Measurements from ENCODE around the gene HOXA10.

The HOXA10 gene

GRCh38 chr7:27198871-27199801, 25.0 kb upstream of the HOXA10 start:
- Histone ChIP-seq H3K27me3 (ENCODE audit: control insufficient read depth, insufficient read depth, low read length) (peaks cover 12% of the 10 kb centered on the region), H3K27ac (no peak overlapping the region), H3K4me2 (ENCODE audit: low read length) (no peak overlapping the region), H3K4me3 (ENCODE audit: low read depth, low read length) (no peak overlapping the region), H2AFZ (no peak overlapping the region), H3K9ac (no peak overlapping the region), H3K4me1 (no peaks in the 10 kb centered on the region), H3K9me3 (ENCODE audit: control insufficient read depth, low read length) (no peaks in the 10 kb centered on the region), H3K79me2 (no peaks in the 10 kb centered on the region), H3K36me3 (ENCODE audit: control insufficient read depth, insufficient read depth, low read length) (no peaks in the 10 kb centered on the region)
- no peak for TF ChIP-seq CTCF (IDR thresholded peaks at IDR 0.05)

GRCh38 chr7:27198138-27198841, 24.2 kb upstream of the HOXA10 start:
- Histone ChIP-seq H3K4me1 (no peaks in the 10 kb centered on the region), H2AFZ (no peak overlapping the region), H3K9ac (no peak overlapping the region), H3K9me3 (ENCODE audit: control insufficient read depth, low read length) (no peaks in the 10 kb centered on the region), H3K36me3 (ENCODE audit: control insufficient read depth, insufficient read depth, low read length) (no peaks in the 10 kb centered on the region), H3K27me3 (ENCODE audit: control insufficient read depth, insufficient read depth, low read length) (peaks cover 14% of the 10 kb centered on the region), H3K4me3 (ENCODE audit: low read depth, low read length) (no peak overlapping the region), H3K27ac (no peak overlapping the region), H3K4me2 (ENCODE audit: low read length) (no peak overlapping the region), H3K79me2 (no peaks in the 10 kb centered on the region)
- no peak for TF ChIP-seq CTCF (IDR thresholded peaks at IDR 0.05)

DNA sequence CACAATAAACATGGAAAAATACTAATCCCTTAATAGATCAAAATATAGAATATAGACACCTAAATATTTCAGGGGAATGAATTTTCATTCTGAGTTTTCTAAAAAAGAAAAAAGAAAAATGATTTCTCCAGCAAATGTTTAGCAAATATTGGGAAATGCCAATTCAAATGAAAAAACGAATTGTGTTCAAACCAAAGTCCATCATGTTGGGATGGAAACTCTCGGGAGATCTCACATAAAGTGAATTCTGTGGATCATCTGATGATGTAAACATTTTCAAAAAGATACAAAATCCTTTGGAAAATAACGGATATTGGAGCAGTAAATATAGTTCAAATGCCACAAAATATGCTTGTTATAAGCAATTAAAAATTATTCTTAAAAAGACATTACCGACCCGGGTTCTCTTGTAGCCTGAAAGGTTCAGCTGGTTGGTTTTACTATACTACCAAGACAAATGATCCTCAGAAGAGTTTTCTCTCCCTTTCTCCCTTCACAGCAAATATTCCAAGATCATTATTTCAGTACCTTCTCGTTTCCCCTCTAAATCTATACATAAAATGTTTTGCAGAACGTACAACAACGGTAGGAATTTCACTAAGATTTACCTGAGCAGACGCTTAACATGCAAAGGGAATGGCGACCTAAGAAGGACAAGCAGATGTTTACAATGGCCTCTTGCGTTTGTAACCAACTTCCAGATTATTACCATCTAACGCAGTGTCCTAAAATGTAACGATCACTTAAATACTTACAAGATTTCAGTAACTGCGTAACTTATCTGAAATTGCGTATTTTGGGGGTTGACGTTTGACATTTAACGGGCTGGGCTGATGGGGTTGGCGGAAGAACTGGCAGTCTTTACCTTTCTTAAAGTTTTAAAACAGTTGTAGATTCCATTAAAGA, 23.3 kb upstream of the HOXA10 start:
- no peak for TF ChIP-seq CTCF (IDR thresholded peaks at IDR 0.05)

GRCh38 chr7:27196287-27196767, 22.2 kb upstream of the HOXA10 start:
- no peaks in the 10 kb centered on the region for H3K4me1 ChIP-seq
- no peak overlapping the region for H3K4me3 ChIP-seq (ENCODE audit: low read depth, low read length)
- H3K79me2 ChIP-seq: no peaks in the 10 kb centered on the region
- no peak overlapping the region for H3K4me2 ChIP-seq (ENCODE audit: low read length)
- H3K27me3 ChIP-seq (ENCODE audit: control insufficient read depth, insufficient read depth, low read length): peaks cover 13% of the 10 kb centered on the region
- no peaks in the 10 kb centered on the region for H3K36me3 ChIP-seq (ENCODE audit: control insufficient read depth, insufficient read depth, low read length)
- no peak overlapping the region for H3K27ac ChIP-seq
- no peaks in the 10 kb centered on the region for H3K9me3 ChIP-seq (ENCODE audit: control insufficient read depth, low read length)
- H3K9ac ChIP-seq: no peak overlapping the region
- H2AFZ ChIP-seq: no peak overlapping the region
- peak; percentile 37 for TF ChIP-seq CTCF (IDR thresholded peaks at IDR 0.05)

More for the DNA sequence above, 23.3 kb upstream of the HOXA10 start:
- Histone ChIP-seq H3K9ac (no peak overlapping the region), H3K4me2 (ENCODE audit: low read length) (no peak overlapping the region), H3K79me2 (no peaks in the 10 kb centered on the region), H2AFZ (no peak overlapping the region), H3K4me3 (ENCODE audit: low read depth, low read length) (no peak overlapping the region), H3K9me3 (ENCODE audit: control insufficient read depth, low read length) (no peaks in the 10 kb centered on the region), H3K36me3 (ENCODE audit: control insufficient read depth, insufficient read depth, low read length) (no peaks in the 10 kb centered on the region), H3K4me1 (no peaks in the 10 kb centered on the region), H3K27ac (no peak overlapping the region), H3K27me3 (ENCODE audit: control insufficient read depth, insufficient read depth, low read length) (peaks cover 16% of the 10 kb centered on the region)

Data from parathyroid adenoma (tissue), 2 donors.